ENCODE results near the gene BMI1.
"Not testable (repeated sequence)": the region's sequence is repeated elsewhere in the genome, so short reads cannot be mapped to it uniquely, and the experiment has no call there.

DNA sequence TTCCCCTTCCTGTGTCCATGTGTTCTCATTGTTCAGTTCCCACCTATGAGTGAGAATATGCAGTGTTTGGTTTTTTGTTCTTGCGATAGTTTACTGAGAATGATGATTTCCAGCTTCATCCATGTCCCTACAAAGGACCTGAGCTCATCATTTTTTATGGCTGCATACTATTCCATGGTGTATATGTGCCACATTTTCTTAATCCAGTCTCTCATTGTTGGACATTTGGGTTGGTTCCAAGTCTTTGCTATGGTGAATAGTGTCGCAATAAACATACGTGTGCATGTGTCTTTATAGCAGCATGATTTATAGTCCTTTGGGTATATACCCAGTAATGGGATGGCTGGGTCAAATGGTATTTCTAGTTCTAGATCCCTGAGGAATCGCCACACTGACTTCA lies 36.9 kb downstream of the BMI1 start:
- TF ChIP-seq, protein P1, sequence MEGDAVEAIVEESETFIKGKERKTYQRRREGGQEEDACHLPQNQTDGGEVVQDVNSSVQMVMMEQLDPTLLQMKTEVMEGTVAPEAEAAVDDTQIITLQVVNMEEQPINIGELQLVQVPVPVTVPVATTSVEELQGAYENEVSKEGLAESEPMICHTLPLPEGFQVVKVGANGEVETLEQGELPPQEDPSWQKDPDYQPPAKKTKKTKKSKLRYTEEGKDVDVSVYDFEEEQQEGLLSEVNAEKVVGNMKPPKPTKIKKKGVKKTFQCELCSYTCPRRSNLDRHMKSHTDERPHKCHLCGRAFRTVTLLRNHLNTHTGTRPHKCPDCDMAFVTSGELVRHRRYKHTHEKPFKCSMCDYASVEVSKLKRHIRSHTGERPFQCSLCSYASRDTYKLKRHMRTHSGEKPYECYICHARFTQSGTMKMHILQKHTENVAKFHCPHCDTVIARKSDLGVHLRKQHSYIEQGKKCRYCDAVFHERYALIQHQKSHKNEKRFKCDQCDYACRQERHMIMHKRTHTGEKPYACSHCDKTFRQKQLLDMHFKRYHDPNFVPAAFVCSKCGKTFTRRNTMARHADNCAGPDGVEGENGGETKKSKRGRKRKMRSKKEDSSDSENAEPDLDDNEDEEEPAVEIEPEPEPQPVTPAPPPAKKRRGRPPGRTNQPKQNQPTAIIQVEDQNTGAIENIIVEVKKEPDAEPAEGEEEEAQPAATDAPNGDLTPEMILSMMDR (IDR thresholded peaks at IDR 0.05) = not testable (repeated sequence)
- TF ChIP-seq EZH2, EZH2phosphoT487 (IDR thresholded peaks at IDR 0.05): not testable (repeated sequence)
